Mucosa of gallbladder (tissue), 1 donor: ENCODE data around the gene B3GNT9. TPM values are rescaled to one million over a fixed set of nuclear protein-coding genes. Genes with fewer than 3 reads are reported as not detected.

Experiments
- DNase-seq: peaks from one replicate; pipeline ENCODE4 v3.0.0-alpha.2; 2020; ENCODE audit warnings: low spot score
- total RNA-seq: library from RNA; stranded (reverse); gene quantifications from one replicate; pipeline ENCODE4 v1.2.1, GENCODE V29; 2021
- donor health status: DM: no; HTN: no; CAD: no.

B3GNT9 gene
- total RNA-seq, 1 donor from 2014 or later: 14.1 TPM

DNA sequence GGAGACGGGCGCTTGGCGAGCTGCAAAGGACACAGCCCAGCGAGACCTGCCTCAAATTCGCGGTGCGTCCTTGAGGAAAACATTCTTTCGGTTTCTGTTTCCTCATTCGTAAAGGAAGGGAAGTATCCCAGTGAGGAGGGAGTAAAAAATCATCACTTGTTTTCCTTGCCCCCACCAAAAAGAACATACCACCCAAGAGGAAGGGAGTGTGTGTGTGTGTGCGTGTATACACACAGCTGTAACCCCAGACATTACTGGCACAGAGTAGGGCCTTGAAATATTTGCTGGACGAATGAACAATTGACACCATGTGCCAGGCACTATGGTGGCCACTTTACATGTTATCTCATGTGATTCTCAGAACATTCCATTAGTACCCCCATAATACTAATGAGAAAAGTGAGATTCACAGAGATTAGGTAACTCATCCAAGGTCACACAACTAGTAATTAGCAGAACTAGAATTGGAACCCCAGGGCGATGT, 34.9 kb upstream of the B3GNT9 start:
- DNase-seq: no peak

GRCh38 chr16:67184995-67185650, 34.3 kb upstream of the B3GNT9 start:
- DNase-seq: peak; percentile 92

DNA sequence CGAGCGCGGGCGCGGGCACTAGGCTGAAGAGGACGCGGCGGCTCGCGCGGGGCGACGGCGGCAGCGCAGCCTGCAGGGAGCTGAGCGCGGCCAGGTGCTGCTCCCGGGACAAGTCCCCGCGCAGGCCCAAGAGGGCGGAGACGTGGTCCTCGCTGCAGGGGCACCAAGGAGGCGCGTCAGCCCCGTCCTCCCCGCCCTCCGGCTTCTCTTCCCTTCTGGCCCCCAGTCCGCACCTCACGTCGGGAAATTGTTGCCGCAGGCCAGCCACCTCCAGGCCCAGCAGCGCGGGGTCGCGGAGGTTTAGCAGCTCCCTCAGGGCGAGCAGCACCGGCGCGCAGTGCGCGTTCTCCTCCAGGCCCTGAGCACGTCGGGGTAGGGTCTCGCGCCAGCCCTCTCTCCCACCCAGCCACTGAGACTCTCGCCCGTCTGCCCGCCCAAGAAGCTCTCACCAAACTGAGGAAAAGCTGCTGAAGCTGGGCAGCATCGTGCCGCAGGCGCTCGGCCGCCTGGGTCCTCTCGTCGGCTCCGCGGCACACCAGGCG, 33.7 kb upstream of the B3GNT9 start:
- DNase-seq: no peak

GRCh38 chr16:67183627-67184452, 33.0 kb upstream of the B3GNT9 start, which contains the start of gene MATCAP1:
TSS of gene MATCAP1 (minus strand) at chr16:67183963. CDS start at chr16:67180610, 3,353 bp downstream.
- peak; percentile 94 for DNase-seq

DNA sequence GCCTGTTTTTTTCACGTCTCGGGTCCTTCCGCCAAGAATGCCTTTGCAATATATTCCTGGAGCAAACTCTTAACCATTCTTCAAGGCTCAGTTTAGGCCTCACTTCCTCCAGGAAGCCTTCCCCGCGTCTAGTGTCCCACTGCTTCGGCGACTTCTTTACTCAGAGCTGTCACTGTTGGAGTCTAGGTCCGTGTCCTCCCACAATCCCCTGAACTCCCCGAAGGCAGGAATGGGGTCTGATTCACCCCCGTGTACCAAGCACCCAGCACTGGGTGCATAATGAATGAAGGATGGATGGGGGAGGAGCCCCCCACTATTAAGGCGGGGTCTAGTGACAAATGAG, 32.5 kb upstream of the B3GNT9 start:
- DNase-seq: no peak

DNA sequence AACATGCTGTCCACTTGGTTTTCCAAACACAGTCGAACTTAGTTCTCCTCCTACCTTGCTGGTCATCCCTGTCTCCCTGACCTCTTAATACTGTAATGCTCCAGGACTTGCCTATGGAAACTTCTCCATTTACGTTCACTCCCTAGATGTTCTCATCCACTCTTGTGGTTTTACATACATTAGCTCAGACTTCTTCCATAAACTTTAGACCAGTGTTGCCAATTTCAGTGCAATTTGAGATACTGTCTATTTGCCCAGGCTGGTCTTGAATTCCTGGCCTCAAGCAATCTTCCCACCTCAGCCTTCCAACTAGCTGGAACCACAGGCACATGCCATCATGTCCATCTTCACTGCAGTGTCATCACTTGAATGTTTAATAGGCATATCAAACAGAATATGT, 31.5 kb upstream of the B3GNT9 start:
- no peak for DNase-seq

DNA sequence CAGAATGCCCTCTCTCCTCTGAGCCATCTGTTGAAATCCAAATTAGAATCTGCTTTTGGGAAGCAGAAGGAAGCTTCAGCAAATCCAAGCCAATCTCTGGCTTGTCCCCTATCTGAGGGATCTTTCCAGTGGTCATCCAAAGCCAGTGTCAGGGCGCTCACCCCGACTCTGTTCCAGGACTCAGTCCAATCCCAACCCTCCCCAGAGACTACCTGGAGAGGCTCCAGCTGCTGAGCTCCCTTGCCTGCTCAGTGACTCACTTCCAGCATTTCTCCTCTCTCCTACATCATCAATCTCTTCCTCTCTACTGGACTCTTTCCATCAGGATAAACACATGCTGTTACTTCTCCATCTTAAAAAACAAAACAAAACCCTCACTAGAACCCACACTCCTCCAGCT, 30.5 kb upstream of the B3GNT9 start:
- no peak for DNase-seq

GRCh38 chr16:67180166-67180565, 29.4 kb upstream of the B3GNT9 start:
- DNase-seq: no peak

GRCh38 chr16:67179421-67180080, 28.8 kb upstream of the B3GNT9 start:
- DNase-seq: no peak

DNA sequence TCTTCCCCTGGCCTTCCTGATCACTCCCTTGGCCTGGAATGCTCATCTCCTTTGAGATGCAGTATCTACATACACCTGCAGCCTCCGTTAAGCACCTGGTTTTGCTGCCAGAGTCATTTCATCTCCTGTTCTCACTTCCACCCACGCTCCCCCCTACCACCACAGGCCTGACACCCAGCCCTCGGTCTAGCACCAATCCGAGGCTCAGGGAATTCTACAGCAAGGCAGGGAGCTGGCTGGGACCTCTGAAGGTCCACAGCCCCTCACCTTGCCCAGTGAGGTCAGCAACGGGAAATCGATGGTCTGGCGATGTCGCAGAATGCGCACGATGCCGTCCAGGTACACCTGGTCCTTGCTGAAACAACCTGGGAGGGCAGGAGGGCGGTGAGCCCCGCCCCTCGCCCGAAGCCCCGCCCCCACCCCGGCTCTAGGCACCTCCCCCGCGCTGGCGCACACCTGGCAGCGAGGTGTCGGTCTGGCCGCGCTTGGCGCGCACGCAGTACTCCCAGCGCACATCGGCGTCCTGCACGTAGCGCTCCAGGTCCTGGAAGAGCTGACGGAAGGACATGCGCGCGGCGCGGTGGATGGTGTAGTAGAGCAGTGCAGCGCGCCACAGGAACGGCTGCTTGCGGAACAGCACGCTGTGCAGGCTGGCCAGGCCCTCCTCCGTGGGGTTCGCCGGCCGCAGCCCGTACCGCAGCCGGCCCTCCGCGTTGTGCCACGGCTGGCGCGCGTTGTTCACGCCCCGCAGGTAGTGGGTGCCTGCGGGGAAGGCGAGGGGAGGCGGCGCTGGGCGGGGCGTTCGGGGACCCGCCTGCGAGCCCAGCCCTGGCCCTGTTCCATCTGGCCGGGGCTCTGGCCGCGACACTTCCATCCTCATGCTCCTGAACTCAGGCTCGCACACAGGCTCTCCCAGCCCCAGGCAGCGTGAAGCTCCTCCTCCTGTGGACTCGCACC, 27.2 kb upstream of the B3GNT9 start:
- peak; percentile 81 for DNase-seq

DNA sequence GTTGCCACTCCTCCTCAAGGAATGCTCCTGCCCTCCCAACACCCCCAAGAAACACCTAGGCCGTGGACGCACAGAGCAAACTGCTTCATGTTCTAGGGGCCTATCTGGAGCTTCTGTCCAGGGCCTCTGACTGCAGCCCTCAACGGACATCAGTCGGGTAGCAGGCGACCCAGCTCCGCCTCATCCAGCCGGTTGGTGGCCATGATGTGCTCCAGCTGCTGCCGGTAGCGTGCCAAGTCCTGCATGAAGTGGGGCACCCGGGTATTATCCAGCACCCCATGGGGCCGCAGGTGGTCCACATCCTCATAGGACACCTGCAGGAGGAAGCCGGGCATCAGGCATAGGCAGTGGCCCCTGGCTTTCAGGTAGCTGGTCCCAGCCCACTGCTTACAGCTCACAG, 25.9 kb upstream of the B3GNT9 start:
- DNase-seq: no peak

DNA sequence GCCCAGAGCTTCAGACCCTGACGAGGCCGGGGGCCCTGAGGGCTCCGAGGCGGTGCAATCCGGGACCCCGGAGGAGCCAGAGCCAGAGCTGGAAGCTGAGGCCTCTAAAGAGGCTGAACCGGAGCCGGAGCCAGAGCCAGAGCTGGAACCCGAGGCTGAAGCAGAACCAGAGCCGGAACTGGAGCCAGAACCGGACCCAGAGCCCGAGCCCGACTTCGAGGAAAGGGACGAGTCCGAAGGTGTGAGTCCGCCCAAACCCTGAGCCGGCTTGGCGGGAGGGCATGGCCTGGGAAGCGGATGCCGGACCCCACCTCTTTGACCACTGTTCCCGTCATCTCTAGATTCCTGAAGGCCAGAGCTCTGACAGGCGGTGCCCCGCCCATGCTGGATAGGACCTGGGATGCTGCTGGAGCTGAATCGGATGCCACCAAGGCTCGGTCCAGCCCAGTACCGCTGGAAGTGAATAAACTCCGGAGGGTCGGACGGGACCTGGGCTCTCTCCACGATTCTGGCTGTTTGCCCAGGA, 24.0 kb upstream of the B3GNT9 start:
- DNase-seq: no peak

- DNase-seq: peak; percentile 93
Measured at GRCh38 chr16:67173808-67174705, 23.3 kb upstream of the B3GNT9 start.

- no peak for DNase-seq
Measured at GRCh38 chr16:67173323-67173722, 22.5 kb upstream of the B3GNT9 start.

DNA sequence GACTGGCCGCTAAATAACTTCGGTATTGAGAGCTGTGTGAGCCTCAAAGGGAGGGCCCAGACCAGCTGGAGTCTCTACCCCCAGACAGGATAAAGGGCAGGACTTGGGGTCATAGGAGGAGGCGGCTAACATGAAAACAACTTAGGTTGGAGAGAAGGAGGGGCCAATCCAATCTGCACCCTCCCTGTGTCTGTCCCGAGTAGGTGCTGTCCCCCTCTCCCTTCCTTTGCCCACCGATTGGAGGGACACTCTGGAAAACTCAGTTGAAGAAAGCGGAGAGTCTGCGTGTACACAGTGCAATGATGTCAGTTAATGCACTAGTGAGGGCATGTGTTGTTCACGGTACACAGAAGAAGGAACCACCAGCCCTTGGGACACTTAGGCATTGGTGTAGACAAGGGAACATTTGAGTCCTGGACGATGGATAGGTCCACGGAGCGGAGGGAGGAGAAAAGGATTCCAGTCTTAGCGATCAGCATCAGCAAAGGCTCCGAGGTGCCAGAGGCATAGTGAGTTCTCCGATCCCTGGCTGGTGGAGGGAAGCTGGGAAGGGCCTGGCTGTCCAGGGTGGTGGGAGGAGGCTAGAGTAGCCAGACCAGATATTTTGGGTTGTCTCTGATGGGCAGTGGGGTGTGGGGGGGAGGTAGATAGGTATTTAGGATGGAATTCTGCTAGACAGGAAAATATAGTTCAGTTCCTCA, 20.3 kb upstream of the B3GNT9 start:
- no peak for DNase-seq

- peak; percentile 74 for DNase-seq
Measured at GRCh38 chr16:67170168-67170948, 19.6 kb upstream of the B3GNT9 start, which contains the start of gene NOL3. TSS of gene NOL3 (plus strand) at chr16:67170538.

- DNase-seq: no peak
Measured at GRCh38 chr16:67169642-67170167, 18.9 kb upstream of the B3GNT9 start.

- DNase-seq: no peak
Measured at GRCh38 chr16:67169011-67169451, 18.2 kb upstream of the B3GNT9 start.
